Coronary artery (tissue), 2 donors: ENCODE results near the gene ACVRL1.
A peak's percentile ranks its signal among the peaks of the same experiment; 100 is the strongest.

Source experiments
- DNase-seq: peaks from one replicate; pipeline ENCODE4 v3.0.0-alpha.2; 2017; ENCODE audit warnings: low spot score
- H3K27ac ChIP-seq, 2 donors: fragments of 200-600 bp; sonication (generic); one replicate each; pipeline ENCODE4 v1.5.1; 2016 to 2019
- H3K4me3 ChIP-seq: fragments of 200-600 bp; sonication (generic); 2 replicates; pipeline ENCODE4 v1.5.1; 2016; ENCODE audit warnings: mild to moderate bottlenecking, moderate library complexity
- CTCF ChIP-seq: fragments of 200-600 bp; sonication (generic); IDR thresholded peaks from one replicate; pipeline ENCODE4 v1.5.1; 2019; ENCODE audit warnings: antibody characterized with exemption

Gene ACVRL1

GRCh38 chr12:51949342-51950030, 42.2 kb downstream of the ACVRL1 start:
- DNase-seq = peak; percentile 50
- Histone ChIP-seq H3K4me3 (no peak overlapping the region), H3K27ac (no peak overlapping the region)
- TF ChIP-seq CTCF = no peak

- H3K27ac ChIP-seq = peak overlapping the region; percentile 58 to 64
- no peak for TF ChIP-seq CTCF
- H3K4me3 ChIP-seq = peak overlapping the region; percentile 99
- DNase-seq = no peak
Observed at GRCh38 chr12:51950682-51951198, 43.4 kb downstream of the ACVRL1 start.

GRCh38 chr12:51951199-51951842, 44.0 kb downstream of the ACVRL1 start, which contains the start of gene ACVR1B:
Gene ACVR1B (plus strand): TSS chr12:51951699. CDS start chr12:51951744, 45 bp downstream.
- DNase-seq = peak; percentile 92
- Histone ChIP-seq H3K4me3 (peak within 1 kb of the TSS; percentile 99), H3K27ac (peak within 1 kb of the TSS; percentile 93 to 95)
- TF ChIP-seq CTCF = no peak

GRCh38 chr12:51951843-51952722, 44.8 kb downstream of the ACVRL1 start:
- no peak for TF ChIP-seq CTCF
- peak overlapping the region; percentile 99 for H3K4me3 ChIP-seq
- H3K27ac ChIP-seq = peak overlapping the region; percentile 93 to 95
- peak; percentile 75 for DNase-seq

GRCh38 chr12:51953089-51953488, 45.8 kb downstream of the ACVRL1 start:
- Histone ChIP-seq H3K4me3 (peak overlapping the region; percentile 99), H3K27ac (peak overlapping the region; percentile 93 to 95)
- peak; percentile 1 for DNase-seq
- TF ChIP-seq CTCF = no peak

- TF ChIP-seq CTCF = no peak
- H3K4me3 ChIP-seq = peak overlapping the region; percentile 99
- DNase-seq = peak; percentile 14
- peak overlapping the region; percentile 93 to 95 for H3K27ac ChIP-seq
Observed at GRCh38 chr12:51953864-51954263, 46.6 kb downstream of the ACVRL1 start.
